GM19240 (cell line): Measurements from ENCODE around the gene ANO9.
"Not testable (repeated sequence)": the region's sequence is repeated elsewhere in the genome, so short reads cannot be mapped to it uniquely, and the experiment has no call there.

Source experiments
- DNase-seq: peaks from one replicate; pipeline ENCODE4 v3.0.0; 2011; ENCODE audit warnings: low spot score; ENCODE audit not compliant: insufficient read length

The ANO9 gene

GRCh38 chr11:416757-417621 lies 24.8 kb downstream of the ANO9 start:
- no peak for DNase-seq

- no peak for DNase-seq
These were observed 25.6 kb downstream of the ANO9 start for GRCh38 chr11:416051-416756.

GRCh38 chr11:415640-416041 lies 26.2 kb downstream of the ANO9 start:
- no peak for DNase-seq

GRCh38 chr11:414318-414857 lies 27.4 kb downstream of the ANO9 start:
- DNase-seq: no peak

GRCh38 chr11:413120-414081 lies 28.4 kb downstream of the ANO9 start:
- no peak for DNase-seq

- DNase-seq: no peak
These were observed 29.1 kb downstream of the ANO9 start for GRCh38 chr11:412641-413119.

- DNase-seq: not testable (repeated sequence)
These were observed 30.3 kb downstream of the ANO9 start for GRCh38 chr11:411520-411919.

- DNase-seq: not testable (repeated sequence)
These were observed 31.1 kb downstream of the ANO9 start for GRCh38 chr11:410711-411110.

- DNase-seq: no peak
These were observed 32.0 kb downstream of the ANO9 start for GRCh38 chr11:409600-410483.

GRCh38 chr11:409008-409599 lies 32.7 kb downstream of the ANO9 start:
- DNase-seq: no peak

GRCh38 chr11:408154-409007 lies 33.4 kb downstream of the ANO9 start:
- no peak for DNase-seq

GRCh38 chr11:407651-408123 lies 34.1 kb downstream of the ANO9 start:
- DNase-seq: no peak

- DNase-seq: peak; percentile 91
These were observed 34.8 kb downstream of the ANO9 start for GRCh38 chr11:406796-407650.

- no peak for DNase-seq
These were observed 35.6 kb downstream of the ANO9 start for GRCh38 chr11:405954-406795.

- no peak for DNase-seq
These were observed 36.4 kb downstream of the ANO9 start for GRCh38 chr11:405323-405953.

- DNase-seq: no peak
These were observed 37.1 kb downstream of the ANO9 start for GRCh38 chr11:404551-405264.
